RWPE1 (cell line): Measurements from ENCODE around the gene APH1B.

Source experiments
- CTCF ChIA-PET: fragments of 350-600 bp; sonication (Branson Sonifier 250); formaldehyde crosslinking; extraction: SDS; loops from one replicate; lab custom pipeline; 2021; lab: Yijun Ruan, JAX
- POLR2A ChIA-PET: fragments of 400-600 bp; formaldehyde crosslinking; extraction: SDS; loops from one replicate; lab custom pipeline; 2020; ENCODE audit warnings: antibody characterized with exemption; ENCODE audit not compliant: low non-redundant PET; lab: Yijun Ruan, JAX
- DNase-seq: peaks from one replicate; pipeline ENCODE4 v3.0.0; 2012; ENCODE audit warnings: low spot score
- H3K27ac ChIP-seq: fragments of 450-650 bp; 2 replicates; pipeline ENCODE4 v1.5.1; 2017
- CTCF ChIP-seq: fragments of 450-650 bp; conservative IDR thresholded peaks from 2 replicates; pipeline ENCODE4 v1.5.1; 2017; ENCODE audit warnings: low read depth, mild to moderate bottlenecking

APH1B gene

DNA sequence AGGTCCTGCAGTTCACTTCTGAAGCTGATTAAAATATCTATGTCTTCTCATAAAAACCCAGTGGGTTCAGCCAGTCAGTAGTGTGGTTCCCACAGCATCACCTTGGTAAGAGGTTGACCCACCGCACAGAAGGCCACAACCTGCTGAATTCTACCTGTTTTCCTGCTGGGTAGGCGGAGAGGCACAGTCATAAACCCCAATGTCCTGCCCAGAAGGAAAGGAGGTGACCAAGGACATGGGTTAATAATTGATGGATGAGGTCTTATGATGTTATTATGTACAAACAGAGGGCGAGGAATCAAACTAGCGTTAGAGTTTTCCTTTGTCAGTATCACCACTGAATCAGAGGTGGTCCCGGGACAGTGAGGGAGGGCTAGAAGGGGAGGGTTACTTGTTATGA is 76.5 kb downstream of the APH1B start:
- CTCF ChIA-PET: no interaction called here
- DNase-seq: no peak
- POLR2A ChIA-PET: no interaction called here
- H3K27ac ChIP-seq: no peak overlapping the region
- no peak for TF ChIP-seq CTCF

DNA sequence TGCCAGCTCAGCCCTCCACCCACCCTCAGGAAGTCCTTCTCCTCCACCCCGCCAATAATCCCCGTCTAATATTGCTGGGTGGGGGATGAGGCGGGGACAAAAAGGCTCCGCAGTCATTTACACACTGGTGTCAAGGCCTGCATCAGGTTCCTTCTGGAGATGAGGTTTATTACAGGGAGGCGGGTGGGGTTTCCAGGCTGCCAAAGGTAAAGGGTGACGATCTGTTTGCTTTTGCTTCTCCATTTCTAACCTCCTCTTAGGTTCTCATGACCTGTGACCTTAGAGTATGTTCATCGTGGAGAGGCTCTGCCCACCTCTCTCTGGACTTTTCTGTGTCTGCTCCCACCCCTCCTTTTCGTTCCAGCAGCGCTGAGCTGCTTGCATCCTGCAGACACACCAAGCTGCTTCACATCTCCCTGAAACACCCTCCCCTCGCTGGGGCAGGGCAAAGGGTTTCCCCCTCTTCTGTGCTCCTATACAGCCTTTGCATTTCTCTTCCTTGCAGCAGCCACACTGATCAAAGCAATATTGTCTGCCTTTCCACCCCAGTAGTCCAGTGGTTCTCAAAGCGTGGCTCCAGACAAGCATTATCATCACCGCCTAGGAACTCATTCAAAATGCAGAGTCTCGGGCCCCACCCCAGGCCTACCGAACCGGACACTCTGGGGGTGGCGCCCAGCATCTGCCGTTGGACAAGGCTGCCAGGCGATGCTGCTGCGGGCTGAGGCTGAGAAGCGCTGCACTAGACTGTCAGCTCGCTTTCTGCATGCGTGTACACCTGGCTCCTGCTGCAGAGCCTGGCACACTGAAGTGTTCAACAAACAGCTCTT is 77.6 kb downstream of the APH1B start:
- DNase-seq: no peak
- ChIA-PET POLR2A (no interaction called here), CTCF (no interaction called here)
- TF ChIP-seq CTCF: no peak
- peak overlapping the region; percentile 15; the same call in 1 of the 2 replicates for H3K27ac ChIP-seq

DNA sequence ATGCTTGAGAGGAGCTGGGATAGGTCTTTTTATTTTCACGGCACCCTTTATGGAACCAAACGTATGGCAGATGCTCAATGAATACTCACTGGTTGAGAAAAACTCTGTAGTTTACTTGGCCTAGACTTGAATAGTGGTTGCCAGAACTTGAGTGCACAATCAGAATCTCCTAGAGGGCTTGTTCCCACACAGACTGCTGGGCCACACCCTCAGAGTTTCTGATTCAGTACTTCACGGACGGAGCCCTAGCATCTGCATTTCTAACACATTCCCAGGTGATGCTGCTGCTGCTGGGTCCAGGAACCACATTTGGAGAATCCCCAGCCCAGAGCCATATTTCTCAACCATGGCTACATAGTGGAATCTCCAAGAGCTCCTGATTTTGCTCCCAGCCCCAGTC is 79.7 kb downstream of the APH1B start:
- ChIA-PET POLR2A (interaction anchor here (0.6 kb wide), 1 partner anchor 632 kb away, joined by 3 read pairs; no protein-coding TSS in a partner anchor), CTCF (interaction anchor here (0.7 kb wide), 1 partner anchor 27 kb away, joined by 3 read pairs; no protein-coding TSS in a partner anchor)
- no peak for DNase-seq
- TF ChIP-seq CTCF: no peak
- H3K27ac ChIP-seq: peak overlapping the region; percentile 51

DNA sequence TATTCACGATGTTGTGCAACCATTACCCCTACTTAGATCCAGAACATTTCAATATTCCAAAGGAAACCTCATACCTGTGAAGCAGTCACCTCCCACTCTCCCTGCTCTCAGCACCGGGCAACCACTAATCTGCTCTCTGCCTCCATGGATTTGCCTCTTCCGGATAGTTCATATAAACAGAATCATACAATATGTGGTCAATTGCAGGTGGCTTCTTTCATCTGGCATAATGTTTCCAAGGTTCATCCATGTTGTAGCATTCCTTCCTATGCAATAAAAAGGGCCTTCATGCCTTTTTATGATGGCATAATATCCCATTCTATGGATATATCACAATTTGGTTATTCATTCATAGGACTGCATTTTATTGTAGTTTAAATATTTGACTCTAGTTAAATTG is 80.3 kb downstream of the APH1B start:
- DNase-seq: no peak
- ChIA-PET POLR2A (interaction anchor here (0.6 kb wide), 1 partner anchor 631 kb away, joined by 3 read pairs; no protein-coding TSS in a partner anchor), CTCF (interaction anchor here (0.7 kb wide), 1 partner anchor 28 kb away, joined by 3 read pairs; no protein-coding TSS in a partner anchor)
- no peak overlapping the region for H3K27ac ChIP-seq
- TF ChIP-seq CTCF: no peak

- no peak for DNase-seq
- H3K27ac ChIP-seq: peak overlapping the region; percentile 7; the same call in 1 of the 2 replicates
- ChIA-PET POLR2A (no interaction called here), CTCF (no interaction called here)
- TF ChIP-seq CTCF: no peak
Measured at GRCh38 chr15:63358241-63359029, 81.0 kb downstream of the APH1B start.
